Testis (tissue), 3 donors: ENCODE results near the gene CNDP1. TPM values are rescaled to one million over a fixed set of nuclear protein-coding genes. Genes with fewer than 3 reads are reported as not detected.

Source experiments
- DNase-seq: peaks from one replicate; pipeline ENCODE4 v3.0.0-alpha.2; 2019
- H3K27ac ChIP-seq, 2 donors: fragments of 200-600 bp; sonication (generic); one replicate each; pipeline ENCODE4 v1.5.1; 2019
- H3K27me3 ChIP-seq: fragments of 200-600 bp; sonication (generic); one replicate; pipeline ENCODE4 v1.5.1; 2019
- H3K36me3 ChIP-seq: fragments of 200-600 bp; sonication (generic); one replicate; pipeline ENCODE4 v1.5.1; 2017; ENCODE audit warnings: low read depth; ENCODE audit errors: missing control alignments
- H3K4me1 ChIP-seq: fragments of 200-600 bp; sonication (generic); one replicate; pipeline ENCODE4 v1.5.1; 2019
- H3K4me3 ChIP-seq, 2 donors: fragments of 200-600 bp; sonication (generic); one replicate each; pipeline ENCODE4 v1.5.1; 2017 to 2019
- H3K9me3 ChIP-seq: fragments of 200-600 bp; sonication (generic); one replicate; pipeline ENCODE4 v1.5.1; 2017
- CTCF ChIP-seq, 3 experiments: fragments of 450-650 bp in 2 of 3; fragments of 200-600 bp in 1 of 3; sonication (generic) in 1 of 3; IDR thresholded peaks; one replicate each; pipeline ENCODE4 v1.5.1; 2016 to 2019; ENCODE audit warnings: antibody characterized with exemption in 3 of 3, mild to moderate bottlenecking in 2 of 3, moderate library complexity in 1 of 3
- POLR2A ChIP-seq: fragments of 450-650 bp; IDR thresholded peaks from one replicate; pipeline ENCODE4 v1.6.1; 2017; ENCODE audit warnings: antibody characterized with exemption, mild to moderate bottlenecking, moderate library complexity
- WGBS, 2 donors: methylation state at CpG; one replicate each; pipeline ENCODE4 v1.1.5; 2018; 5-methylcytosine and 5-hydroxymethylcytosine counted together
- intact Hi-C: fragments of 100-400 bp; cut with DNase I; formaldehyde crosslinking; loops from one replicate; pipeline ENCODE4 v1.15.1; 2023; ENCODE audit warnings: low total_unique reads
- polyA plus RNA-seq: library from polyadenylated mRNA; stranded (reverse); fragments of 350-450 nt; fragmentation: Illumina TruSeq; extraction: RNeasy Lipid Tissue Mini Kit (QIAGEN cat#74804); gene quantifications from one replicate; pipeline ENCODE4 v1.2.3, GENCODE V29; 2014; ENCODE audit warnings: low read depth, low replicate concordance; ENCODE audit not compliant: insufficient read depth
- total RNA-seq, 2 donors: library from RNA; depleted of rRNA; stranded (reverse); fragments of >200 nt; gene quantifications; one replicate each; pipeline ENCODE4 v1.2.3, GENCODE V29; 2016

Gene CNDP1
- total and polyA plus RNA-seq, 3 donors from 2014 or later, result 0.31 to 1.3 (median 0.40) TPM

- WGBS, 2 donors, result 63 to 68% methylated on average over 7 of the region's 7 CpGs
- H3K27me3 ChIP-seq, result no peaks in the 10 kb centered on the region
- H3K9me3 ChIP-seq, result no peaks in the 10 kb centered on the region
- DNase-seq, result no peak
- no peaks in the 10 kb centered on the region for H3K36me3 ChIP-seq
- peaks cover 6% of the 10 kb centered on the region for H3K4me1 ChIP-seq
- intact Hi-C loops, result no loop called here
- no peak overlapping the region for H3K27ac ChIP-seq
- TF ChIP-seq POLR2A (no peak), CTCF (IDR thresholded peaks at IDR 0.05) (no peak)
- H3K4me3 ChIP-seq, result no peak overlapping the region
Observed at GRCh38 chr18:74489676-74490075, 44.6 kb upstream of the CNDP1 start.

- no peaks in the 10 kb centered on the region for H3K36me3 ChIP-seq
- H3K9me3 ChIP-seq, result no peaks in the 10 kb centered on the region
- WGBS, 2 donors, result 82 to 93% methylated on average over 3 of the region's 3 CpGs
- H3K4me3 ChIP-seq, result no peak overlapping the region
- TF ChIP-seq CTCF (IDR thresholded peaks at IDR 0.05) (no peak), POLR2A (no peak)
- no peaks in the 10 kb centered on the region for H3K27me3 ChIP-seq
- H3K4me1 ChIP-seq, result peaks cover 5% of the 10 kb centered on the region
- H3K27ac ChIP-seq, result no peak overlapping the region
- no peak for DNase-seq
- intact Hi-C loops, result no loop called here
Observed at GRCh38 chr18:74492259-74492658, 42.0 kb upstream of the CNDP1 start.

GRCh38 chr18:74493689-74494088 lies 40.6 kb upstream of the CNDP1 start:
- peak; percentile 65 for DNase-seq
- WGBS, 2 donors, result 43 to 74% methylated on average over 1 of the region's 1 CpG
- H3K27ac ChIP-seq, result no peak overlapping the region
- H3K36me3 ChIP-seq, result no peaks in the 10 kb centered on the region
- H3K4me1 ChIP-seq, result peaks cover 9% of the 10 kb centered on the region
- H3K9me3 ChIP-seq, result no peaks in the 10 kb centered on the region
- TF ChIP-seq CTCF (IDR thresholded peaks at IDR 0.05) (peak; percentile 21 to 47 (median 21)), POLR2A (no peak)
- H3K27me3 ChIP-seq, result no peaks in the 10 kb centered on the region
- intact Hi-C loops, result no loop called here
- no peak overlapping the region for H3K4me3 ChIP-seq

- TF ChIP-seq POLR2A (no peak), CTCF (IDR thresholded peaks at IDR 0.05) (no peak)
- H3K27me3 ChIP-seq, result no peaks in the 10 kb centered on the region
- intact Hi-C loops, result no loop called here
- no peak overlapping the region for H3K27ac ChIP-seq
- peaks cover 9% of the 10 kb centered on the region for H3K4me1 ChIP-seq
- WGBS, 2 donors, result 52 to 69% methylated on average over 1 of the region's 1 CpG
- no peaks in the 10 kb centered on the region for H3K36me3 ChIP-seq
- H3K9me3 ChIP-seq, result no peaks in the 10 kb centered on the region
- no peak overlapping the region for H3K4me3 ChIP-seq
- DNase-seq, result no peak
Observed at GRCh38 chr18:74494514-74494913, 39.8 kb upstream of the CNDP1 start.
